Right cardiac atrium (tissue), 5 donors: Measurements from ENCODE around the gene ZFX. TPM values are rescaled to one million over a fixed set of nuclear protein-coding genes. Genes with fewer than 3 reads are reported as not detected.

ENCODE experiments used
- ATAC-seq, 2 donors: fragments of 200-7000 bp; cut with Tn5 transposase; one replicate each; pipeline versions ENCODE4 v1.8.0 to v1.9.1; 2020; ENCODE audit warnings: moderate library complexity in 2 of 2, mild to moderate bottlenecking in 1 of 2
- DNase-seq, 3 donors: peaks; one replicate each; pipeline ENCODE4 v3.0.0-alpha.2; 2020
- H3K27ac ChIP-seq: one replicate; pipeline ENCODE4 v1.5.1; 2013; ENCODE audit warnings: mild to moderate bottlenecking, low read length, control low read depth, moderate library complexity
- H3K27me3 ChIP-seq: one replicate; pipeline ENCODE4 v1.6.1; 2013; ENCODE audit not compliant: control insufficient read depth, insufficient read depth
- H3K4me1 ChIP-seq: one replicate; pipeline ENCODE4 v1.6.1; 2013; ENCODE audit warnings: low read length; ENCODE audit not compliant: control insufficient read depth, insufficient read depth
- H3K4me3 ChIP-seq: one replicate; pipeline ENCODE4 v1.5.1; 2013; ENCODE audit warnings: low read length, control low read depth
- H3K9me3 ChIP-seq: one replicate; pipeline ENCODE4 v1.6.1; 2013; ENCODE audit warnings: low read length; ENCODE audit not compliant: control insufficient read depth
- WGBS: extraction: QIAGEN DNeasy Blood & Tissue Kit; methylation state at CpG from one replicate; pipeline ENCODE4 v1.1.7; 2013; 5-methylcytosine and 5-hydroxymethylcytosine counted together
- intact Hi-C, 4 donors: fragments of 100-400 bp; cut with DNase I; formaldehyde crosslinking; loops; one replicate each; pipeline versions ENCODE4 v1.11.0 to v1.14.0; 2022 to 2023
- polyA plus RNA-seq: library from polyadenylated mRNA; stranded (reverse); fragments of 200-250 nt; gene quantifications from one replicate; pipeline ENCODE4 v1.2.3, GENCODE V29; 2013
- total RNA-seq, 4 donors: library from RNA; stranded (reverse); fragmentation: NEBNext Ultra II Directional; extraction: Animal tissue kit (Norgen Biotek cat#: 25700); gene quantifications; one replicate each; pipeline ENCODE4 v1.2.1, GENCODE V29; 2021
- donor health status: healthy with polysubstance abuse.
- donor health status: DM: no; HTN: yes; CAD: no.
- donor health status: DM: no; HTN: no; CAD: no.
- donor health status: DM: no; HTN: yes; CAD: no; lungs with severe emphysema.
- donor health status: DM: yes; HTN: yes; CAD: no.

Gene ZFX
- total and polyA plus RNA-seq, 5 donors: 5.6 to 64.4 (median 38.5) TPM

DNA sequence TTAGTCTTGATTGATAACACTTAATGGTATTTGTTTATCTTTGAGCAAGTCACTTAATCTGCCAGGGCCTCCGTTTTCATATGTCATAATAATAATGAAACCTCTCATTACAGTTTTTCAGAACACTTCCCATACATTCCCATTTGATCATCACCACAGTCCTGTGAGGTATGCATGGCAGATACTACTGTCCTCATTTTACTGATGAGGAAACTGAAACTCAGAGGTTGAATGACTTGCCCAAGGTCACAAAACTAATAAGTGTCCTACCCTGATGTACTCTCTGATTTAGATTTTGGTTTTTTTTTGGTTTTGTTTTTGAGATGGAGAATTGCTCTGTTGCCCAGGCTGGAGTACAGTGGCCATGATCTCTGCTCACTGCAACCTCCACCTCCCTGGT is 25.7 kb downstream of the ZFX start:
- 66% methylated on average over 1 of the region's 1 CpG for WGBS
- Histone ChIP-seq H3K27me3 (no peaks in the 10 kb centered on the region), H3K9me3 (no peaks in the 10 kb centered on the region), H3K4me3 (no peak overlapping the region), H3K4me1 (no peaks in the 10 kb centered on the region), H3K27ac (no peak overlapping the region)
- intact Hi-C loops: no loop called here
- no peak for DNase-seq
- no peak for ATAC-seq

DNA sequence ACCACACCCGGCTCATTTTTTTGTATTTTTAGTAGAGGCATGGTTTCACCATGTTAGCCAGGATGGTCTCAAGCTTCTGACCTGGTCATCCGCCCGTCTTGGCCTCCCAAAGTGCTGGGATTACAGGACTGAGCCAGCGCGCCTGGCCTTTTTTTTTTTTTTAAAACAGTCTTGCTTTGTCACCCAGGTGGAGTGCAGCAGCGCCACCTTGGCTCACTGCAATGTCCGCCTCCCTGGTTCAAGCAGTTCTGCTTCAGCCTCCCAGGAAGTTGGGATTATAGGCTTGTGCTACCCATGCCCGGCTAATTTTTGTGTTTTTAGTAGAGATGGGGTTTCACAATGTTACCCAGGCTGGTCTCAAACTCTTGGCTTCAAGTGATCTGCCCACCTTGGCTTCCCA is 28.9 kb downstream of the ZFX start:
- H3K4me3 ChIP-seq: no peak overlapping the region

DNA sequence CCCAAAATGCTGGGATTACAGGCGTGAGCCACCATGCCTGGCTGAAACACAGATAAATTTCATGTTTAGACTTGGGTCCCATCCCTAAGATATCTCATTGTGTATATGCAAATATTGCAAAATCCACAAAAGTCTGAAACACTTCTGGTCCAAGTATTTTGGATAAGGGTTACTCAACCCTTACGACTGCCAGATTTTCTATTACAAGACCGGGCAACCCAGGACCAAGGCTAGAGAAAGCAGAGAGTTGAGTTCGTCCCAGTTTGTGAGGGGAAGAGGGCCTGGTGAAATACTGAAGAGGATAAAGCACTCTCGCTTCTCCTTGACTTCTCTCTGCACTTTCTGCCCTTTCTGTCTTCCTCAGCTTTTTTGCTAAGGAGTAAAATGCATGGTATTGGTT is 34.5 kb downstream of the ZFX start:
- Histone ChIP-seq H3K4me3 (no peak overlapping the region), H3K4me1 (no peaks in the 10 kb centered on the region), H3K27me3 (no peaks in the 10 kb centered on the region), H3K9me3 (no peaks in the 10 kb centered on the region), H3K27ac (no peak overlapping the region)
- DNase-seq (no peak), ATAC-seq (peak; percentile 38 to 75)
- WGBS: 68% methylated on average over 5 of the region's 5 CpGs
- intact Hi-C loops: no loop called here

More for the DNA sequence above, 28.9 kb downstream of the ZFX start:
- intact Hi-C loops: no loop called here
- WGBS: 97% methylated on average over 8 of the region's 8 CpGs
- Histone ChIP-seq H3K27ac (no peak overlapping the region), H3K4me1 (no peaks in the 10 kb centered on the region), H3K27me3 (no peaks in the 10 kb centered on the region), H3K9me3 (no peaks in the 10 kb centered on the region)
- ATAC-seq (no peak), DNase-seq (no peak)

DNA sequence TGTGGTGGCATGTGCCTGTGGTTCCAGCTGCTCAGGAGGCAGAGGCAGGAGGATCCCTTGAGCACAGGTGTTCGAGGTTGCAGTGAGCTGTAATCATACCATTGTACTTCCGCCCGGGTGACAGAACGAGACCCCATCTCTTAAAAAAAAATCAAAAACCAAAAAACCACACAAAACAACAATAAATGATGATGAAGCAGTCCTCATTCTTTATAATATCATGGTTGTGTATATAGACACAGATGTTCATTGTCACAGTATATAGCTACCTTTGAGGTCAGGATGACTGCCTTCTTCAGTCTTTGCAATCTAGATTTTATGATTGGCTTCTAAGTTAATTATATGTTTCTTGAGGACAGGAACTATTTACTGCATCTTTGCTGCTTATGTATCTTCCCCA is 37.0 kb downstream of the ZFX start:
- ATAC-seq (no peak), DNase-seq (no peak)
- Histone ChIP-seq H3K9me3 (no peaks in the 10 kb centered on the region), H3K4me1 (peaks cover 2% of the 10 kb centered on the region), H3K27me3 (no peaks in the 10 kb centered on the region), H3K27ac (no peak overlapping the region), H3K4me3 (no peak overlapping the region)
- intact Hi-C loops: no loop called here
- 94% methylated on average over 4 of the region's 4 CpGs for WGBS

DNA sequence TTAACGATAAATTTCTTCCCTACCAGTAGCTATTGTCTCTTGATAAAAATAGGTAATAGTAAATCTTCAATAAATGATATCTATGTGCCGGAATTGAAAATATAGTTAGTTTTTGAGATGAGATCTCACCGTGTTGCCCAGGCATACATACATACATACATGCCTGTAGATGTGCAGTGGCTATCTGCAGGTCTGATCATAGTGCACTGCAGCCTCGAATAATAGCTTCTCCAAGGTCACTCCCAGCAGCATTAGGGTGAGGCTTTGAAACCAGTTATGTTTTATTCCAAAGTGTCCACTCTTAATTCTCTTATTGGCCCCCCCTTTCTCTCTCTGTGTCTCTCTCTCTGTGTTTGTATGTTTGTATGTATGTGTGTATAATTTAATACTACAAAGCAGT is 37.5 kb downstream of the ZFX start:
- no peak overlapping the region for H3K4me3 ChIP-seq
- no peak for ATAC-seq
- no peak overlapping the region for H3K27ac ChIP-seq
- WGBS: 78% methylated on average over 4 of the region's 4 CpGs
- intact Hi-C loops: no loop called here
- peaks cover 2% of the 10 kb centered on the region for H3K4me1 ChIP-seq
- H3K9me3 ChIP-seq: no peaks in the 10 kb centered on the region
- DNase-seq: no peak
- H3K27me3 ChIP-seq: no peaks in the 10 kb centered on the region

DNA sequence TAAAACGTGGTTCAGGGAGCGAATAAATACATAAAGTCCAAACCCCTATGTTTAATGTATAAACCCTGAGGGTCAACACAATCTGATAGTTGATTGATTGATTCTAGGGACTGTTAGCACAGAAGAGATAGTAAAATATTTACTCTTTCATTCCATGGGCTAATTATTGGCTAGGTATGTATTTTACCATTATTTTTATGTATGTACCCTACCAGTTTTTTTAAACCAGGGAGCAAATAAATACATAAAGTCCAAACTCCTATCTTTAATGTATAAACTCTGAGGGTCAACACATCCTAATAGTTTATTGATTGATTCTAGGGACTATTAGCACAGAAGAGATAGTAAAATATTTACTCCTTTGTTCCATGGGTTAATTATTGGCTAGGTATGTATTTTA is 40.0 kb downstream of the ZFX start:
- Histone ChIP-seq H3K27ac (no peak overlapping the region), H3K9me3 (no peaks in the 10 kb centered on the region), H3K4me3 (no peak overlapping the region), H3K27me3 (no peaks in the 10 kb centered on the region), H3K4me1 (peaks cover 2% of the 10 kb centered on the region)
- intact Hi-C loops: no loop called here
- 79% methylated on average over 2 of the region's 2 CpGs for WGBS
- ATAC-seq (no peak), DNase-seq (no peak)

DNA sequence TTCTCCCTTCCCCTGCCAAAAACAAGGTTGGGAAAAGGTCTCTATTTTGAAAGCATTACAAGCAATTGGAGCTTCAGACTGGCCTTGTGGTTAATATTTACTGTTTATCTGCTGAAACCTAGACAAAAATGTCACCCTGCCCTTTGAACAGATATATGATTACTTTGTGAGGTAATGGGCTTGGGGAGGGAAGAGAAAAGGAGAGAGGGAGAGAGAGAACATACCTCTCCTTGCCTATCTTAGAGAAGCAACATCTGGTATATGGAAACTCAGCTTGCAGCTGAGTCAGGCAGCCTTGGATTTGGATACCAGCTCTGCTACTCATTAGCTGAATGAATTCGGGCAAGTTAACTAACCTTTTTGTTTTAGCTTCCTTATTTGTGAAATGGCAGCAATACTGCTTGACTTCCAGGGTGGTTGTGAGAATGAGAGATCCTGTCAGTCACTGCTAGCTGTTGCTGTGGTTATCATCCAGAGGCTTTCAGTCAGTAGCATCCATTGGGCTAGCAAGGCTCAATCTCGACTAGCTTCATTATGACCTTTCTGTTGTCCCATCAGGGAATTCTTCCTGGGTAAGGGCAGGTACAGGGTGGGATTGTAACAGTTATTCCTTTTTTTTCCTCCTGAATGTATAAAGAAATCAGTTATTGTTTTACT is 41.1 kb downstream of the ZFX start:
- 61% methylated on average over 2 of the region's 2 CpGs for WGBS
- DNase-seq (no peak), ATAC-seq (no peak)
- intact Hi-C loops: no loop called here
- Histone ChIP-seq H3K9me3 (no peaks in the 10 kb centered on the region), H3K27ac (no peak overlapping the region), H3K27me3 (no peaks in the 10 kb centered on the region), H3K4me1 (peaks cover 2% of the 10 kb centered on the region), H3K4me3 (no peak overlapping the region)

DNA sequence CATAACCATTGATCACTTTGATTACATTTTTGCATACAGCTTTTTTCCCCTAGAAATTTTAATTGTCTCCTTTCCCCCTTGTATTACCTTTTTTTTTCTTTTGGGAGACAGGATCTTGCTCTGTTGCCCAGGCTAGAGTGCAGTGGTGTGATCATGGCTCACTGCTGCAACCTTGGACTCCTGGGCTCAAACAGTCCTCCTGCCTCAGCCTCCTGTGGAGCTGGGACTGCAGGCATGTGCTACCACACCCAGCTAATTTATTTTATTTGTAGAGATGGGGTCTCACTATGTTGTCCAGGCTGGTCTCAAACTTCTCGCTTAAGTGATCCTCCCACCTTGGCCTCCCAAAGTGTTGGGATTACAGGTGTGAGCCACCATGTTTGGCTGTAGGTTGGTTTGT is 47.0 kb downstream of the ZFX start:
- H3K27me3 ChIP-seq: no peaks in the 10 kb centered on the region
- no peaks in the 10 kb centered on the region for H3K9me3 ChIP-seq
- no peak overlapping the region for H3K27ac ChIP-seq
- no peak for DNase-seq
- no peak for ATAC-seq
- intact Hi-C loops: no loop called here
- no peak overlapping the region for H3K4me3 ChIP-seq
- no peaks in the 10 kb centered on the region for H3K4me1 ChIP-seq
- WGBS: 100% methylated on average over 1 of the region's 1 CpG

DNA sequence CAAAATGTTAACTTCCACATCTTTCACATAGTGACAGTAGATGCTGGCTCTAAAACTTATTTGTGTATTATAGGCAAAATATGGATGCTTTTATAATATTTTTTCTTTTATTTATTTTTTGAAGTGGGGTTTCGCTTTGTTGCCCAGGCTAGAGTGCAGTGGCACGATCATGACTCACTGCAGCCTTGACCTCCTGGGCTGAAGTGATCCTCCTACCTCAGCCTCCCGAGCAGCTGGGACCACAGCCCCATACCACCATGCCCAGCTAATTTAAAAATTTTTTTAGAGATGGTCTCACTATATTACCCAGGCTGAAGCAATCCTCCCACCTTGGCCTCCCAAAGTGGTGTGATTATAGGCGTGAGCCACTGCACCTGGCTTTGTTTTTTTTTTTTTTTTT is 48.6 kb downstream of the ZFX start:
- DNase-seq (no peak), ATAC-seq (no peak)
- H3K9me3 ChIP-seq: no peaks in the 10 kb centered on the region
- no peak overlapping the region for H3K4me3 ChIP-seq
- intact Hi-C loops: no loop called here
- WGBS: over 99% methylated on average over 4 of the region's 4 CpGs
- no peak overlapping the region for H3K27ac ChIP-seq
- no peaks in the 10 kb centered on the region for H3K27me3 ChIP-seq
- peaks cover 1% of the 10 kb centered on the region for H3K4me1 ChIP-seq

DNA sequence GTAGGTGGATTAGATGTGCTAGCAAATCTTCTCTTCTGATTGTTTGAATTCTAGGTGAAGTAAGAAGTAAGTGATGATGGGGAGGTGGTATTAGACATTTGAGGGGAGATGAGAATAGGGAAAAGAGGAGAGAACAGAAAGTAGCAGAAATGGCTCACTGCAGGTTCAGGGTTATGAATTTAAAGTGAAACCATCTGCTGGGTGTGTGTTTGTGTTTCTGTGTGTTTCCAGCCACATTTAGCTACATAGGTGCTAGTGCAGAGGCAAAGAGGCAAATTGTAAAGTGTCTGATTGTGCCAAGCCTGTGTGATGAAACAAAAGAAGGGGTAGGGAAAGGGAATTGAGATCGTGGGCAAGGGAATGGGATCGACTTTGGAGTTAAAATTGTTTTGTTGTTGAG is 50.6 kb downstream of the ZFX start:
- DNase-seq (no peak), ATAC-seq (no peak)
- 72% methylated on average over 2 of the region's 2 CpGs for WGBS
- no peaks in the 10 kb centered on the region for H3K27me3 ChIP-seq
- no peaks in the 10 kb centered on the region for H3K9me3 ChIP-seq
- intact Hi-C loops: no loop called here
- peaks cover 4% of the 10 kb centered on the region for H3K4me1 ChIP-seq
- H3K4me3 ChIP-seq: no peak overlapping the region
- H3K27ac ChIP-seq: no peak overlapping the region

DNA sequence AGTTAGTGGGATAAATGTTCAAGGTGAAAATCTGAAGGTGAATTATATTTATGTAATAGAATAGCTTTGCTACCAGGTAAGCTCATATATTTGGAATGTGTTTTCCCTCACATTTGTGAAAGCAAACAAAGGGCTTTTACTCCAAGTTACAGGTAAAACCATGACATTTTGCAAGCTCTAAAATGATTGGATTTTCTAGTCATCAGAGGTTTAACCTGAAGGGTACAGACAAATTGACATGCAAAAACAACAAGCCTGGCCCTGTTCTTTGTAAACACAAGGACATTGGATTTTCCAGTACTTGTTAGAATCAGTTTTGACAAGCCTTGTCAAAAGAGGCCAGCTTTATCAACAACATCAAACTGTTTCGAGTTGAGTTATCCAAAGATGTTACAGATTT is 51.7 kb downstream of the ZFX start:
- Histone ChIP-seq H3K9me3 (no peaks in the 10 kb centered on the region), H3K27me3 (no peaks in the 10 kb centered on the region), H3K4me1 (peaks cover 4% of the 10 kb centered on the region), H3K4me3 (no peak overlapping the region), H3K27ac (no peak overlapping the region)
- no peak for DNase-seq
- intact Hi-C loops: no loop called here
- ATAC-seq: no peak
- WGBS: 56% methylated on average over 1 of the region's 1 CpG

DNA sequence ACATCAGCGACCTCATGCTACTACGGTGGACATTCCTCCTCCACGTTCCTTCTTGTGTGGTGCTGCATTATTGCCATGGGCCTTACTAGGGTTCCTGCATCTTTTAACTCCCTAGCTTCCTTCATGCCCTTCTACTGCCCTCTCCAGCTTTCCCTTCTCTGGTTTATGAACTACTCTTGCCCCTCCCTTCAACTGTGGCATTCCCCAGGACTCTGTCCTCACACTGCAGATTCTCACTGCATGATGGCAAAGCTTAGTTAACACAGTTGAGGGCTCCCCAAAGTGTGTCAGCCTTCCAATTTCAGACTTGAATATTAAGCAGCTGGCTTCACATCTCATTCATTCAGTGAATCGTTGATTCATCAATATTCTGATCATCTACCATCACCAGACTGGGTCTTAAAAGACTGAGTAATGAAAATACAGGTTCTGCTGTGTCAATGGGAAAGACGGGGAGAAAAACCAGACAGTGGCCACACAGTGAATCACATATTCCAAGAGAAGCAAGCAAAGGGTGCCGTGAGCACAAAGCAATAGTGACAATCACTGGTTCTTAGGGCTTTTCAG is 53.0 kb downstream of the ZFX start:
- DNase-seq (no peak), ATAC-seq (peak in 1 of 2 donors; percentile 26)
- Histone ChIP-seq H3K27me3 (no peaks in the 10 kb centered on the region), H3K4me3 (no peak overlapping the region), H3K4me1 (peaks cover 4% of the 10 kb centered on the region), H3K9me3 (no peaks in the 10 kb centered on the region), H3K27ac (no peak overlapping the region)
- 77% methylated on average over 6 of the region's 6 CpGs for WGBS
- intact Hi-C loops: no loop called here
